ENCODE results near the gene ZNF681.

The ZNF681 gene

DNA sequence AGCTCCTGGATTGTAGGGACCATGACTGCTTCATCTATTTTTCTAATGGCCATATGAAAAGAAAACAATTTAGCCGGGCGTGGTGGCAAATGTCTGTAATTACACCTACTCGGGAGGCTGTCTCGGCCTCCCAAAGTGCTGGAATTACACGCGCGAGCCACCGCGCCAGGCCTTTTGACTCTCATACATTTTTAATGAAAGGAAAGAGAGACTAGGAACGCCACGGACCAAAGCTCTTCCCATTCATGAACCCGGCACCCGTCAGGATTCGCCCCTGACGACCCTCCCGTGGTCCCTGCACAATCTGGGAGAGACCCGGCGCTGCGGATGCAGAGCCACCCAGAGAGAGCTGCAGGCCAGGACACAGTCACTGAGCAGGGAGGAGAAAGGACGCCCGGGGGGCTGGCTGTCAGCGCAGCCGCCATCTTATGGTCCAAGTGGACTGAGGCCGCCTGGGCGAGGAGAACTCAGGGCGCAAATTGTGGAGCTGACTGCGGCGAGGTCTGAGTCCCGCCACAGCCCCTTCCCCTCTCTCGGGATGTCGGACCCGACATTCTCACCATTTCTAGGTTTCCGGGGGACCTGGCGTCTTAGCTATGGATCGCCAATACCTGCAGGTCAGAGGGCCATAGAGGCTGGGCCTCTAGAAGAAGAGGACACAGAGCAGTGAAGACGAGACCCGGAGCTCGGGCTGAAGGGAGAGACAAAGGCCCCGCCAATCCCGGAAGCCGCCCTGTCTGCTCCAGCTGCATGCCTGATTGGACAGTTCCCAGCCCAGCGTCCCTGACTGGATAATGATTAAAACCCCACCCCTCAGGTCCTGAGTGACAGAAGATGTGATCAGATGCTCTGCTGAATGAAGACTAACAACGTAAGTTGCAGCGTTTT lies at the start of gene ZNF681:
Gene ZNF681 (minus strand): TSS at position 705 of the 888 bp plus-strand sequence. CDS start 142 bp downstream, at position 563.
- DNase-seq (ENCODE audit: low read depth), result peak; percentile 96

DNA sequence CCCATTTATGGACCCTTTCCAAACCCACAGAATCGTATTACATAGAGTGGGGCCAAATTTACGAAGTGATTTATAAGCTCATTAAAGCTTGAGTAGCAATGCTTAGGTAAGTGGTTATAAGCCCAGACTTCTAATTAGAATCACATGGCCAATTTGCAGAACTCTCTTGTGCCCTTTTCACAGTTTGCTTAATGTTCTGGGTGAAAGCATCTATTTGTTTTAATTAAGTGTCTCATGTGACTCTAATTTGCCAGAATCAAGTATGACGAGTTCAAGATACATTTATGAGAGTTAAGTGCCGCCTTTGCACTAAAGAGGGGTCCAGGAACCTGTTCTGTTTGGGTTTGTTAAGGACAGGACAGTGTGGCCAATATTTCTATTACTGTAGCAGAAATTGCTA lies 46.0 kb upstream of the ZNF681 start:
- DNase-seq (ENCODE audit: low read depth), result no peak

DNA sequence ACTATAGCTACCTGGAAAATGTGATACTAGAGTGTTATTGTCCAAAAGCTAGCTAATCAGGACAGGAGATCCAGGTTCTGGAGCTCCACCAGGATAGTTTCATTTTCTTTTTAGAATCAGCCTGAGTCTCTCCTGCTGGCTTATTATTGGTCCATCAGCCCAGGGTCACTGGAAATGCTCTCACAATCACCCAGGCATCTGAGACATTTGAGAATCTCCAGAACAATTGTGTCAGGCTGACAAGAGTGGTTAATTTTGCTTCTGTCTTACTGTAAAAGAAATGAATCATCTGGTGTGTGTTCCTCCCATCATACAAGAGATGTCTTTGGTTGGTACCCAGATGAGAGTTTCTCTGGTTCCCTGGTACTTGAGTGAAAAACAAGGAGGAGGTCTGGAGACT lies 43.6 kb upstream of the ZNF681 start:
- DNase-seq (ENCODE audit: low read depth), result peak; percentile 68

DNA sequence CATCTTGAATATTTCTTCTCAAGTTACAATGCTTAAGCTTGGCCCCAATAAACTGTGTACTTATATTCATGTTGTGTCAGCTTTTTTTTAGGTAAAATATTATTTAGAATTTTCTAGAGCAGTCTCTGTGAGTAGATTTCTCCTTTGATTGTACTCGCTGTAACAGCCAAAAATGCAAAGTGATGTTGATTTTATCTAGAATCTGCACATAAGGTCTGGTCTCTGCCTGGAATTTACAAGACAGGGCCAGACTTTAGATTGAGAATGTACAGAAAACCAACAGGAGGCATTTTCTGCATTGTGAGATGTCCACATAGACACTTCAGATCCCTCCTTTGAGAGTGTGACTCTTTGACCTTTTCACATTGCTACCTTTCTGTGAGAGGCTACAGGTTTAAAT lies 43.1 kb upstream of the ZNF681 start:
- DNase-seq (ENCODE audit: low read depth), result no peak

DNA sequence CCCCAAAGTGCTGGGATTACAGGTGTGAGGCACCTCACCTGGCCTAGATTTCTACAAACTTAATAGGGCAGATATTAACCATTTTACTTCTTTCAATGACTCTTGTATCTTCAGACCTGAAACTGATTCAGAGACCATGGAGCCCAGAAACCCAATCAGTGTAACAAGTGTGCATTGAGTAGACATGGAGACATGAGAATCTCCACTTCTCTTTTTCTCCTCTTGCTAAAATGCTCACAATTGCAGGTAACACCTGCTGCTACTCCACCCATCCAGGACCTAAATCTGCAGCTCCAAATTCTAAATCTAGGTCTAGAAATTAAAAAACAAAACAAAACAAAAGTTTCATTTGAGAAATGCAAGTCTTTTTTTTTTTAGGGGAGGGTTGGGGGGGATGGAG lies 42.2 kb upstream of the ZNF681 start:
- DNase-seq (ENCODE audit: low read depth), result no peak

DNA sequence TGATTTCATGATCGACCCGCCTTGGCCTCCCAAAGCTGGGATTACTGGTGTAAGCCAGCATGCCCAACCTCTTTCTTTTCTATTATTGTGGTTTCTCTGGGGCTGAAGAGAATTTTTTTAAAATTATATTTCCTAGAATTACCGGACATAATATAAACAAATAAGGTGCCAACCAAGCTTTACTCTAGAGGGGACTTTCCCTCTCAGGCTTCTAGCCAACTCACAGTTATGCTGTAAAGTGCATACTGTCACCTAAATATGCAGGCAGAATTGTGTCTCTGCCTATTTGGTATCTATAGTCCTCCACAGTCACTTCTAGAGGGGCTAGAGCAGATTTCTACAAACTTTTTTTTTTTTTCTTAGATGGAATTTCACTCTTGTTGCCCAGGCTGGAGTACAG lies 41.6 kb upstream of the ZNF681 start:
- no peak for DNase-seq (ENCODE audit: low read depth)

DNA sequence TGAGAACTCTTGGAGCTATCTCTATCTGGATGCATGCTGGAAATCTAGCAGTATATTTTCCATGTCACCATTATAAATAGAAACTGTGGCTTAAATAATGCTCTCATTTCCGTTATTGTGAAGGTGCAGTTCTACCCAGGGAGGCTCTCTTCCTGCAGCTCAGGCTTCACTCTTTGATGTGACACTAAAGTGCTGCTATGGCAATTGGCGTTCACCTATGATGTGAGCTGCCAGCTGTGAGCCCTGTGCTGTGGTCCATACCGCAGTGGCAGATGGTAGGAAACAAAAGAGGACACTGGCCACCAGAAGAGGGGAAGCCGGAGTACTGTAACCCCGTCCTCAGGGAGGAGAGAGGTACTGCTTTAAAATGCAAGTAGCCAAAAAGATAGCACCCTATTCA lies 40.6 kb upstream of the ZNF681 start:
- no peak for DNase-seq (ENCODE audit: low read depth)

DNA sequence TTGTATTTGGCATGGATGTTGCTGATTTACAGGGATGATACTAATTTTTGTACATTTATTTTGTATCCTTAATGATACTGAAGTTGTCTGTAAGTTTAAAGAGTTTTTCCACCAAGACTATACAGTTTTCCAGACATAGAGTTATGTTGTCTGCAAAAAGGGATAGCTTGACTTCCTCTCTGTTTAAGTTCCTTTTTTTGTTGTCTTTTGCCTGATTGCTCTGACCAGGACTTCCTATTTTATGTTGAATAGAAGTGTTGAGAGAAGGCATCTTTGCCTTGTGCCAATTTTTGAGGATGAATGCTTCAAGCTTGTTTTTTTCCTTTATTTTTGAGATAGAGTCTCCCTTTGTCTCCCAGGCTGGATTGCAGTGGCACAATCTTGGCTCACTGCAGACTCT lies 36.8 kb upstream of the ZNF681 start:
- no peak for DNase-seq (ENCODE audit: low read depth)

DNA sequence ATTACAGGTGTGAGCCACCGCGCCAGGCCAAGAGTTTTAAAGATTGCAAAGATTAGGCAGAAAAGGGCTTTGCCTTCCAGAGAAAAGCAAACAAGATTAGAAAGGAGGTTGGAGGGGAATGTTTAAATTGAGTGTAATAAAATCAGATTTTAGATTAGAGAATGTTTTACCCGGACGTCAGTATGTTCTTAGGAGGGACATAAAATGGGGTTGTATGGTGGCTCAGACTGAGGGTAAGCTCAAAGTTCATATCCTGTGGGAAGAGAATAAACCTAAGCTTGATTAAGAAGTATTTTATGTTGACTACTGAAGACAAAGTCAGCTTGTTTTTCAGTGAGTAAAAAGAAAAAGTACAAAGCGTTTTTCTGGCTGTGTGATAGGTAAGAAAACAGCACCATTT lies 34.1 kb upstream of the ZNF681 start:
- no peak for DNase-seq (ENCODE audit: low read depth)

DNA sequence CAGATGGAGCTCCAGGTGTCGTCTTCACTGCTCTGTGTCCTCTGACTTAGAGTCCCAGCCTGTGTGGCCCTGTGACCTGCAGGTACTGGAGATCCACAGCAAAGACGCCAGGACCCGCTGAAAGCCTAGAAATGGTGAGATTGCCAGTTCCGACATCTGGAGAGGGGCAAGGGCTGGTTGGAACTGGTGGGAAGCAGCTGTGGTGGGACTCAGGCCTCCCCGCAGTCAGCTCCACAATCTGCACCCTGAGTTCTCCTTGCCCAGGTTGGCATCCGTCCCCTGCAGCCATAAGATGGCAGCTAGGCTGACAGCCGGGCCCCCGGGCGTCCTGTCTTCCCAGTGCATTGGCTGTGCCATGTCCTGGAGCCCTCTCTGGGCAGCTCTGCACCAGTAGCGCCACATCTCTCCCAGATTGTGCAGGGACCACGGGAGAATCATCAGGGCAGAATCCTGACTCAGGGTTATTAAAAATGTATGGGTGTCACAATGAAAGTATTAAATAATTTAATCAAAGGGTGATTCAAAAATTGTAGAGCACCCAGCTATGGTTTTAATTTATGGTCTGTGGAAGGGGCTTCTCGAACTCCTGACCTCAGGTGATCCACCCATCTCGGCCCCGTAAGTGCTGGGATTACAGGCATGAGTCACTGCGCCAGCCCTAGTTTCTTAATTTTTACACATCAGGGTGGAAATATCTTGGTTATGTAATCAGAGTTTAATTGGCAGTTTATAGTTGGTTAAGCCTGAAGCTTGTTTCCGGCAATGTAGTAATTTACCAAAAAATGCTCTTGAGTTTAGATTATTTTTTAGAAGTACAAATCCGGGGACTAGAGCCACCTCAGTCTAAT lies 32.2 kb upstream of the ZNF681 start:
- DNase-seq (ENCODE audit: low read depth), result no peak

DNA sequence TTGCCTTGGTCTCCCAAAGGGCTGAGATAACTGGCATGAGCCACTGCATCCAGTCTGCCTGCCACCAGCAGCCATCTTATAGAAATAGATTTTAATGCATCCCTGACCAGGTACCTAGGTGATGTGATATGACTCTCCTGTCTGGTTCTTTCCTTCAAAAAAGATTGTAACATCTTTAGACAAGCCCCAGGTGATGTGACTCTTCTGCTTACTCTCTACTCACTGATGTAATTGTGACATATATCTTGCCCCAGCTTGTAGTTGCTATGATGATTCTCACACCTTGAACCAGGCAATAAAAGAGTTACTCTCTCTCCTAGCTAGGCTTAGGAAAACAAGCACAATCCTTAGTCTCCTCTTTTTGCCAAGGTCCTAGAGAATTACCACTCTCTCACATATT lies 30.6 kb upstream of the ZNF681 start:
- DNase-seq (ENCODE audit: low read depth), result no peak

DNA sequence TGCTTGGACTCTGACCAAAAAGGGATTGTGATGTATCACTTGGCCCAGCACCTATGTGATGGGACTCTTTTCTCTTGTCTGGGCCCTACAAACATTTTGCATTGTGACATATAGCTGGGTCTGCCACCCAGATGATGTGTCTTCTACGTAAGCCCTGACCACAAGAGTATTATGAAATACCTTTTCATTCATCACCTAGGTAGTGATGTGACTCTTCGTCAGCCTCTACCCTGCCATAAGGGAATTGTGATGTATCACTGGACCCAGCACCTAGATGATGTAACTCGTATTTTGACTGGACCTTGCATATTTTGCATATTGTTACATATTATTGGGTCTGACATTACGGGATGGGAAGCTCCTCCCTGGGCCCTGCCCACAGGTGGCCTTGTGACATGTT lies 29.7 kb upstream of the ZNF681 start:
- no peak for DNase-seq (ENCODE audit: low read depth)

DNA sequence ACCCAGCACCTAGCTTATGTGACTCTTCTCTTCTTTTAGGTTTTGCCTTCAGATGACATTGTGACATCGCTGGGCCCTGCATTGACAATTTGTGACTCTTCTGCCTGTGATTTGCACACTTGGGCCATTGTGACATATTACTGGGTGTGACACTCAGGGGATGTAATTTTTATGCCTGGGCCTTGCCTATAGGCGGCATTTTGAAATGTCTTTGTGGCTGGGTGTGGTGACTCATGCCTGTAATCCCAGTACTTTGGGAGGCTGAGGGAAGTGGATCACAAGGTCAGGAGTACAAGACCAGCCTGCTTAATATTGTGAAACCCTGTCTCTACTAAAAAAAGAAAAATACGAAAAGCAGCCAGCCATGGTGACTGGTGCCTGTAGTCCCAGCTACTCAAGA lies 28.4 kb upstream of the ZNF681 start:
- peak; percentile 90 for DNase-seq (ENCODE audit: low read depth)

DNA sequence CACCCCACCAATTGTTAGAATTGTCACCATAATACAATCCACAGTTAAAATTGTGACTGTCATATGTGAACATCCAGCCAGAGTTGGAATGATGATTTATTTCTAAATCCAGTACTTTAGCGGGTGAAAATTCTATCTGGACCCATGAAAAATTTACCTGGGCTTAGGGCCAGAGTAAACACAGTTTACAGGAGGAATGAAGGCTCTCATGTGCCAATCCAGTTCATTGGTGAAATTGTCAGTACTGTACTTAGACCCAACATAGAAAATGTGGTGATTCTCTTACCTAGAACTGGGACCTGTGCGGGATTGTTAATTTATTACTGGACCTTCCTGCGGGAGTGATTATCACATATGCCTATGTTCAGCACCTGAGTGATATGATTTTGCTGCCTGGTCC lies 27.3 kb upstream of the ZNF681 start:
- DNase-seq (ENCODE audit: low read depth), result no peak

DNA sequence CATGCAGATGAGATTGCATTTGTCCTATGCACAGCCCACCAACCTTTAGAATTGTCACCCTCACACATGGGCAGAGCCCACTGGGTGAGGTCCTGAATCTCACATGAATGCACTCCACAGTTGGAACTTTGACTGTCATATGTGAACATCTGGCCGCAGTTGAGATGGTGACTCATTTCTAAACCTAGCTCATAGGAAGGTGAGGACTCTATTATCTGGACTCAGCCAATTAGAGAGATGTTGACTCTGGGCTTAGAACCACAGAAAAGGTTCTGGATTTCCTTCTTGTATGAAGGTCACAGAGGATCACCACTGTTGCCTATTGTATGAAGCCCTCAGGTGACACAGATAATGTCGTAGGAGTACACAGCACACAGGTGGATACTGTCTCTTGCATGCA lies 25.6 kb upstream of the ZNF681 start:
- no peak for DNase-seq (ENCODE audit: low read depth)

DNA sequence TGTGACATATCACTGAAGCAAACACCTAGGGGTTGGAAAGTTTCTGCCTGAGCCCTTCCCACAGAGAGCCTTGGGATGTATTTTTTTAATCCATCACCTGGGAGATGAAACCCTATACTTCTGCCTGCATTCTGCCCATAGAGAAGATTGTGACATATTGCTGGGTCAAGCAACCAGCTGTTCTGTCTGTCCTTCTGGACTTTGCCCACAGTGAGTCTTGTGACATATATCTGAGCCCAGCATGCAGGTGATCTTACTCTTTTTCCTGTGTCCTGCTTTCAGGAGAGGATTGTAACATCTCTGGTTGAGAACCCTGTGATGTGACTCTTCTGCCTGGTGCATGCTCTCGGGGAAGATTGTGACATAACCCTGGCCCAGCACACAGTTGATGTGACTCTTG lies 24.9 kb upstream of the ZNF681 start:
- DNase-seq (ENCODE audit: low read depth), result no peak

DNA sequence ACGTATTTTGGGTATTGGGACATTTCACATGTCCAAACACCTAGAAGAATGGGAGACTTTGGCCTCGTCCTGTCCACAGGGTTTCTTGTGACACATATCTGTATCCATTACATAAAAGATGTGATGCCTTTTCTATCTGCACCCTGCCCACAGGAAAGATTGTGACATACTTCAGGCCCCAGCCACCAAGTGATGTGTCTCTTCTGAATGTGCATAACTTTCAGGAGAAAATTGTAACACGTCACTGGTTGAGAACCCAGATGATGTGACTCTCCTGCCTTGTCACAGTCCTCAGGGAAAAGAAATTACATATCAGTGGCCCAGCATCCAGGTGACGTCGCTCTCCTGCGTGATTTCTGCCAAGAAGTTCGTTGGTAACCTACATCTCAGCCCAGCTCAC lies 21.0 kb upstream of the ZNF681 start:
- DNase-seq (ENCODE audit: low read depth), result no peak

DNA sequence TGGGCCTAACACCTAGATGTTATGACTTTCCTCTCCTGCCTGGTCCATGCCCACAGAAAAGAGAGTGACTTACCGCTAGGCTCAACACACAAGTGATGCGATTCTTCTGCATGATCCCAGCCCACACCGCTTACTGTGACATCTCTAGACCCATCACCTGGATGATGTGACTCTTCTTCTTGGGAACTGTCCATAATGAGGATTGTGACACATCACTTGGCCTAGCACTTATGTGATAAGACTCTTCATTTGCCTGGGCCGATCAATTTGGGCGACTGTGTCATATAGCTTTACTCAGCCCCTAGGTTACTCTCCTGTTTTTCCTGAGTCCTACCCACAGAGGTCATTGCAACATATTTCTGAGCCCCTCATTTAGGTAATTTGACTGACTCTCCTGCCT lies 19.9 kb upstream of the ZNF681 start:
- DNase-seq (ENCODE audit: low read depth), result no peak

DNA sequence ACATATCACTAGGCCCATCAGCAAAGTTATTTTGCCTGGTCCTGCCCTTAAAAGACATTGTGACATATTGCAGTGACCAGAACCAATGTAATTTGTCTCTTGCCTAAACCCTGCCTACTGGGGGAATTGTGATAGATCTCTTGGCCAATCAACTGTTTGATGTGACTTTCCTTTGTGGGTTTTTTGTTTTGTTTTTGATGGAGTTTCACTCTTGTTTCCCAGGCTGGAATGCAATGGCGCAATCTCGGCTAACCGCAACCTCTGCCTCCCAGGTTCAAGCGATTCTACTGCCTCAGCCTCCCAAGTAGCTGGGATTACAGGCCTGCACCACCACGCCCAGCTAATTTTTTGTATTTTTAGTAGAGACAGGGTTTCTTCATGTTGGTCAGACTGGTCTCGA lies 19.3 kb upstream of the ZNF681 start:
- DNase-seq (ENCODE audit: low read depth), result peak; percentile 20

DNA sequence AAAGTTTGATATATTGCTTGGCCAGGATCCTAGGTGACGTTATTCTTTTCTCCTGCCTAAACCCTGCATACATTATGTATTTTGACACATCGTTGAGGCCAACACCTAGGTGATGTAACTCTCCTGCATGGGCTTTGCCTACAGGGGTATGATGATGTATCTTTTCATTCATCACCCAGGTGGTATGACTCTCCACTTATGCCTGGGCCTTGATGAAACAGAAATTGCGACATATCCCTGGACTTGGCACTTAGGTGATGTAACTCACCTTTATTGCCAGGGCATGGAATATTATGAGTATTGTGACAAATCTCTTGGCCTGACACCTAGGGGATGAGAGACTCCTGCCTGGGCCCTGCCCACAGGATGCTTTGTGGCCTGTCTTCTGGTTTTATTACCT lies 18.5 kb upstream of the ZNF681 start:
- DNase-seq (ENCODE audit: low read depth), result no peak

DNA sequence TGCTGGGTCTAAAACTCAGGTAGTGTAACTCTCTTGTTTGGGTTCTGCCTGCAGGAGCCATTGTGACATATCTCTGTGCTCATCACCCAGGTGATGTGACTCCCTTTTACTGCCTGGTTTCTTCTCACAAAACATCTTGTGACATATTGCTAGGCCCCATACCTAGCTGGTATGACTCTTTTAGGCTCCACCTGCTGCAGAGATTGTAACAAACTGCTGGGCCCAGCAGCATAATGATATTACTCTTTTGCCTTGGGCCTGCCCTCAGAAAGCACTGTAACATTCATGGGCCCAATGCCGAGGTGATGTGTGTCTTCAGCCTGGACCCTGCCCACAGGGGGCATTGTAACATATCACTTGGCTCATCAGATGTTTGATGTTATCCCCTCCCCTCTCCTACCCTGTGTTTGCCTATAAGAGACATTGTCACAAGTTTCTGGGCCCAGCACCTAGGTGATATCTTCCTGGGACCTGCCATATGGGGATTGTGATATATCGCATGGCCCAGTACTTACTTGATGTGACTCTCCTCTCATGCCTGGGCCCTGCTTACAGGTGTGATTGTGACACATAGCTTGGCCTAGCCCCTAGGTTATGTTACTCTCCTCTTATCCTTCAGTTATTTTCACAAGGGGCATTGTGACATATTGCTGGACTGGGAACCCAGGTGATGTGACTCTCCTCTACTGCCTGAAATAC lies 18.0 kb upstream of the ZNF681 start:
- DNase-seq (ENCODE audit: low read depth), result no peak

DNA sequence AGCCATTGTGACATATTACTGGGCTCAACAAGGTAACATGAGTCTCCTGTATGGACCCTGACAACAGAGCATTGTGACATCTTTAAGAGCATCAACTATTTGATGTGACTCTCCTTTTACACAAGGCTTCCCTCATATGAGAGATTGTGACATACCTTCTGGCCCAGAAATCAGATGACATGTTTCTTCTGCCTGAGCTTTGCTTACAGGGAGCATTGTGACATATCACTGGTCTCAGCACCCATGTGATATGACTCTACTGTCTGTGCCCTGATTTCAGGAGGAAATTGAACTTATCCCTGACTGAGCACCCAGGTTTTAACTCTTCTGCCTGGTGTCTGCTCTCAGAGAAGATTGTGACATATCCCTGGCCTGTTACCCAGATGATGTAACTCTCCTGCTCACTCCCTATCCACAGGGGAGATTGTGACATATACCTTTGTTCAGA lies 15.9 kb upstream of the ZNF681 start:
- DNase-seq (ENCODE audit: low read depth), result peak; percentile 64

DNA sequence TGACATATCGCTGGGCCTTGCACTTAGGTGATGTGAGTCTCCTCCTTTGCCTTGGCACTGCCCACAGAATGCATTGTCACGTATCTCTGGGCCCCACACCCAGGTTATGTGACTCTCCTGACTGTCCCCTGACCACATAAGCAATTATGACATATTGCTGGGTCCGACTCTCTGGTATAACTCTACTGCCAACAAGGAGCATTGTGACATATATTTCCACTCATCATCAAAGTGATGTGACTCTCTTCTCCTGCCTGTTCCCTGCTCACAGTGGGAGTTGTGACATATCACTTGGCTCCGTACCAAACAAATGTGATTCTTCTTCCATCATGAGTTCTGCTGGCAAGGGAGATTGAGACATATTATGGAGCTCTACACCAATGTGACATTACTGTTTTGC lies 15.4 kb upstream of the ZNF681 start:
- peak; percentile 18 for DNase-seq (ENCODE audit: low read depth)

Data from iris pigment epithelial cell (primary cell).